HG03520 (cell line): ENCODE measurements around the gene PSTPIP2.
"Not testable (repeated sequence)": the region's sequence is repeated elsewhere in the genome, so short reads cannot be mapped to it uniquely, and the experiment has no call there.

Experiments
- ATAC-seq: cut with Tn5 transposase; IDR thresholded peaks from one replicate; pipeline ENCODE4 v1.9.1; 2021; ENCODE audit warnings: mild to moderate bottlenecking, moderate library complexity; ENCODE audit not compliant: unreplicated experiment

The PSTPIP2 gene

GRCh38 chr18:46070815-46071652, 1.0 kb downstream of the PSTPIP2 start:
- no peak for ATAC-seq

GRCh38 chr18:46070232-46070631, 1.8 kb downstream of the PSTPIP2 start:
- no peak for ATAC-seq

GRCh38 chr18:46069524-46069923, 2.5 kb downstream of the PSTPIP2 start:
- ATAC-seq: no peak

- no peak for ATAC-seq
These were observed 3.3 kb downstream of the PSTPIP2 start for GRCh38 chr18:46068763-46069162.

GRCh38 chr18:46067438-46068007, 4.5 kb downstream of the PSTPIP2 start:
- no peak for ATAC-seq

GRCh38 chr18:46062781-46063180, 9.3 kb downstream of the PSTPIP2 start:
- ATAC-seq: no peak

- ATAC-seq: no peak
These were observed 10.3 kb downstream of the PSTPIP2 start for GRCh38 chr18:46061796-46062195.

GRCh38 chr18:46061387-46061786, 10.7 kb downstream of the PSTPIP2 start:
- no peak for ATAC-seq

GRCh38 chr18:46060359-46060841, 11.7 kb downstream of the PSTPIP2 start:
- ATAC-seq: no peak

- no peak for ATAC-seq
These were observed 16.2 kb downstream of the PSTPIP2 start for GRCh38 chr18:46055838-46056230.

GRCh38 chr18:46054956-46055837, 16.9 kb downstream of the PSTPIP2 start:
- no peak for ATAC-seq

- ATAC-seq: no peak
These were observed 18.5 kb downstream of the PSTPIP2 start for GRCh38 chr18:46053368-46054095.

GRCh38 chr18:46051731-46052461, 20.2 kb downstream of the PSTPIP2 start:
- ATAC-seq: no peak

GRCh38 chr18:46050268-46050667, 21.8 kb downstream of the PSTPIP2 start:
- no peak for ATAC-seq

- ATAC-seq: no peak
These were observed 23.4 kb downstream of the PSTPIP2 start for GRCh38 chr18:46048641-46049040.

GRCh38 chr18:46047369-46047768, 24.7 kb downstream of the PSTPIP2 start:
- not testable (repeated sequence) for ATAC-seq

GRCh38 chr18:46046688-46047087, 25.4 kb downstream of the PSTPIP2 start:
- no peak for ATAC-seq

- no peak for ATAC-seq
These were observed 25.9 kb downstream of the PSTPIP2 start for GRCh38 chr18:46046126-46046525.

- ATAC-seq: no peak
These were observed 29.4 kb downstream of the PSTPIP2 start for GRCh38 chr18:46042571-46043123.

GRCh38 chr18:46040747-46041104, 31.3 kb downstream of the PSTPIP2 start:
- ATAC-seq: no peak
